ENCODE data around the gene PSME3.
A peak's percentile ranks its signal among the peaks of the same experiment; 100 is the strongest.

- TF ChIP-seq CTCF (IDR thresholded peaks at IDR 0.05) (peak in 2 of 3 experiments; percentile 43 to 60), POLR2A (IDR thresholded peaks at IDR 0.05) (no peak)
Observed at GRCh38 chr17:42819939-42820535, 13.2 kb upstream of the PSME3 start.

Data from testis (tissue), 2 donors.